BJ (cell line): ENCODE data around the gene ZNF618. TPM values are rescaled to one million over a fixed set of nuclear protein-coding genes. Genes with fewer than 3 reads are reported as not detected.

ENCODE experiments used
- CTCF ChIA-PET: fragments of 350-600 bp; formaldehyde crosslinking; extraction: SDS; loops from one replicate; lab custom pipeline; 2021; ENCODE audit warnings: antibody characterized with exemption, inconsistent platforms; lab: Yijun Ruan, JAX
- POLR2A ChIA-PET: fragments of 300-600 bp; sonication (Branson Sonifier 250); formaldehyde crosslinking; extraction: SDS; loops from one replicate; lab custom pipeline; 2021; ENCODE audit warnings: antibody characterized with exemption; lab: Charles Lee
- DNase-seq: peaks from one replicate; pipeline ENCODE4 v3.0.0-alpha.2; 2011; ENCODE audit warnings: low read depth
- H3K27me3 ChIP-seq: 2 replicates; pipeline ENCODE4 v1.6.0; 2011; ENCODE audit warnings: low read length; ENCODE audit not compliant: control insufficient read depth, insufficient read depth
- H3K36me3 ChIP-seq: 2 replicates; pipeline ENCODE4 v1.5.1; 2011; ENCODE audit warnings: low read length; ENCODE audit not compliant: control insufficient read depth, insufficient read depth
- H3K4me3 ChIP-seq: 2 replicates; pipeline ENCODE4 v1.5.1; 2011; ENCODE audit warnings: low read depth, mild to moderate bottlenecking, control low read depth, low read length
- polyA plus RNA-seq: library from polyadenylated mRNA; depleted of rRNA; stranded (reverse); fragments of >200 nt; gene quantifications from 2 replicates; pipeline ENCODE4 v1.2.3, GENCODE V29; 2011
- TF ChIP-seq, protein P1 (sequence below): IDR thresholded peaks from 2 replicates; pipeline ENCODE4 v1.5.1; 2011; ENCODE audit warnings: low read depth, mild to moderate bottlenecking, control low read depth, inconsistent platforms, low read length, moderate library complexity; ENCODE audit not compliant: insufficient read depth

Gene ZNF618
- polyA plus RNA-seq, 1 experiment = 5.4 TPM

- ChIA-PET POLR2A (no interaction called here), CTCF (interaction anchor here (0.6 kb wide), 1 partner anchor 311 kb away, joined by 3 read pairs; no protein-coding TSS in a partner anchor)
- H3K36me3 ChIP-seq = no peaks in the 10 kb centered on the region
- no peak overlapping the region for H3K4me3 ChIP-seq
- TF ChIP-seq, protein P1, sequence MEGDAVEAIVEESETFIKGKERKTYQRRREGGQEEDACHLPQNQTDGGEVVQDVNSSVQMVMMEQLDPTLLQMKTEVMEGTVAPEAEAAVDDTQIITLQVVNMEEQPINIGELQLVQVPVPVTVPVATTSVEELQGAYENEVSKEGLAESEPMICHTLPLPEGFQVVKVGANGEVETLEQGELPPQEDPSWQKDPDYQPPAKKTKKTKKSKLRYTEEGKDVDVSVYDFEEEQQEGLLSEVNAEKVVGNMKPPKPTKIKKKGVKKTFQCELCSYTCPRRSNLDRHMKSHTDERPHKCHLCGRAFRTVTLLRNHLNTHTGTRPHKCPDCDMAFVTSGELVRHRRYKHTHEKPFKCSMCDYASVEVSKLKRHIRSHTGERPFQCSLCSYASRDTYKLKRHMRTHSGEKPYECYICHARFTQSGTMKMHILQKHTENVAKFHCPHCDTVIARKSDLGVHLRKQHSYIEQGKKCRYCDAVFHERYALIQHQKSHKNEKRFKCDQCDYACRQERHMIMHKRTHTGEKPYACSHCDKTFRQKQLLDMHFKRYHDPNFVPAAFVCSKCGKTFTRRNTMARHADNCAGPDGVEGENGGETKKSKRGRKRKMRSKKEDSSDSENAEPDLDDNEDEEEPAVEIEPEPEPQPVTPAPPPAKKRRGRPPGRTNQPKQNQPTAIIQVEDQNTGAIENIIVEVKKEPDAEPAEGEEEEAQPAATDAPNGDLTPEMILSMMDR = no peak
- DNase-seq = no peak
- peaks cover 12% of the 10 kb centered on the region for H3K27me3 ChIP-seq
These were observed 17.8 kb upstream of the ZNF618 start for GRCh38 chr9:113858282-113858681.

GRCh38 chr9:113863345-113863744 is 12.8 kb upstream of the ZNF618 start:
- ChIA-PET POLR2A (no interaction called here), CTCF (interaction anchor here (1.0 kb wide), 2 partner anchors 11 to 15 kb away, joined by 3 to 4 read pairs; no protein-coding TSS in a partner anchor)
- Histone ChIP-seq H3K4me3 (no peak overlapping the region), H3K27me3 (peaks cover 12% of the 10 kb centered on the region), H3K36me3 (no peaks in the 10 kb centered on the region)
- DNase-seq = no peak
- TF ChIP-seq, protein P1 = no peak

DNA sequence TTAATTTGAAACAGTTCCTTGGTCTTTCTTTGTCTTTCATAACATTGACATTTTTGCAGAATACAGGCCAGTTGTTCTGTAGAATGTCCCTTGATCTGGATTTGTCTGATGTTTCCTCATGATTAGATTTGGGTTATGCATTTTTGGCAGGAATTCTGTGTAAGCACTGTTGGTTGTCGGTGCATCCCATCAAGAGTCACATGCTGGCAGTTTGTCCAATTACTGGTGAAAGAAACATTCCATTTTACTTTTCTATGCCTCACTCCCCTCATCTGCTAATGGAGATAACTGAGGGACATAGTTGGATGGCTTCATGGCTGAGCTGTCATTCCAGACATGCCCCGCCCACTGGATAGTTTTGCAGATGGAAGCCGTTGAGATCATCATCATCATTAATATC is 7.6 kb upstream of the ZNF618 start:
- no peak for DNase-seq
- Histone ChIP-seq H3K27me3 (peaks cover 8% of the 10 kb centered on the region), H3K4me3 (no peak overlapping the region), H3K36me3 (no peaks in the 10 kb centered on the region)
- CTCF ChIA-PET = no interaction called here
- TF ChIP-seq, protein P1 = no peak
- POLR2A ChIA-PET = no interaction called here

GRCh38 chr9:113872485-113873143 is 3.5 kb upstream of the ZNF618 start:
- H3K4me3 ChIP-seq = no peak overlapping the region
- TF ChIP-seq, protein P1 = no peak
- H3K36me3 ChIP-seq = no peaks in the 10 kb centered on the region
- POLR2A ChIA-PET = no interaction called here
- DNase-seq = no peak
- CTCF ChIA-PET = interaction anchor here (0.5 to 1.1 kb wide), 4 partner anchors 91 to 619 kb away, joined by 3 to 4 read pairs (median 4); no protein-coding TSS in a partner anchor
- H3K27me3 ChIP-seq = peaks cover 4% of the 10 kb centered on the region; the same call in 1 of the 2 replicates

DNA sequence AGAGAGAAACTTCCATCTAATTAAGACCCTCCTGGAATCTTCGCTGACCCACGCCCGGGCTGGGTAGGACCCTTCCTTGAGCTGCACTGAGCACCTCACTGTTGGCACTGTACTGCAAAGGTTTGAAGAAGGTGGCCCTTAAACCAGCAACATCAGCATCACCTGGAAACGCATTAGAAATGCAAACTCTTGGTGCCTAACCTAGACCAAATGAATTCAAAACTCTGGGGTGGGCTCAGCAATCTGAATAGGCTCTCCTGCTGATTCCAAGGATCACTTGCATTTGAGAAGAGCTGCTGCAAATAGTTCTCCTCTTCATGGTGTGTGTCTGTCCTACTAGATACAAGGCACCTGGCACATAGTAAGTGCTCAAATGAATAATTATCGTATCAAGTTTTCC is 2.7 kb upstream of the ZNF618 start:
- ChIA-PET CTCF (interaction anchor here (0.5 to 1.1 kb wide), 2 partner anchors 90 to 166 kb away, joined by 3 to 4 read pairs; no protein-coding TSS in a partner anchor), POLR2A (no interaction called here)
- Histone ChIP-seq H3K36me3 (no peaks in the 10 kb centered on the region), H3K4me3 (no peak overlapping the region), H3K27me3 (peaks cover 4% of the 10 kb centered on the region; the same call in 1 of the 2 replicates)
- no peak for DNase-seq
- TF ChIP-seq, protein P1 = no peak
